GM21723 (cell line): Measurements from ENCODE around the gene KCMF1.

Source experiments
- ATAC-seq: cut with Tn5 transposase; IDR thresholded peaks from one replicate; pipeline ENCODE4 v1.9.1; 2021; ENCODE audit warnings: mild to moderate bottlenecking, moderate library complexity; ENCODE audit not compliant: unreplicated experiment

Gene KCMF1

GRCh38 chr2:85076618-85077274 lies 105.8 kb downstream of the KCMF1 start:
- ATAC-seq, result no peak

GRCh38 chr2:85077859-85078419 lies 107.0 kb downstream of the KCMF1 start:
- ATAC-seq, result no peak

GRCh38 chr2:85078536-85078935 lies 107.6 kb downstream of the KCMF1 start:
- no peak for ATAC-seq

DNA sequence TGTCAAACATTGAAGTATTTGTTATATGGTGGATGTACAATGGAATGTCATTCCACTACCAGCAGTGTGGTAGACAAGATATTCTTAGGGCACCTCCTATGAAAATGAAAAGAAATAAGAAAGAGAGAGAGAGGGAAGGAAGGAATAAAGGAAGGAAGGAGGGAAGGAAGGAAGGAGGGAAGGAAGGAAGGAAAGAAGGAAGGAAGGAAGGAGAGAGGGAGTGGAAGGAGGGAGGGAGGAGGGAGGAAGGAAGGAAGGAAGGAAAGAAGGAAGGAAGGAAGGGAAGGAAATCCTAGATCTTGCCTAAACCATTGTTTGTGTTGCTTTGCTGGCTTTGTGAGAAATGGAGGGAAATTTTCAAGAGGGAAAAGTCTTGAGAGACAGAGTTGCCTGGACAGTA lies 112.1 kb downstream of the KCMF1 start:
- no peak for ATAC-seq

DNA sequence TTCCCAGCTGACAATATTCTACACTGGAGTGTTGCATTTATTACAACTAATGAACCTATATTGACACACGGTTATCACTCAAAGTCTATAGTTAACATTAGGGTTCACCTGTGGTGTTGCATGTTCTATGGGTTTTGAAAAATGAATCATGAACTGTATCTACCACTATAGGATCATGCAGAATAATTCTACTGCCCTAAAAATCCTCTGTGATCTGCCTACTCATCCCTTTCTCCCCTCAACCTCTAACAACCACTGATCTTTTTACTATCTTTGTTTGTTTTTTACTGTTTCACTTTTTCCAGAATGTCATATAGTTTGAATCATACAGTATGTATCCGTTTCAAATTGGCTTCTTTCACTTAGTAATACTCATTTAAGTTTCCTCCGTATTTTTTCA lies 114.6 kb downstream of the KCMF1 start:
- ATAC-seq, result no peak

- ATAC-seq, result no peak
Measured at GRCh38 chr2:85087541-85087940, 116.6 kb downstream of the KCMF1 start.

DNA sequence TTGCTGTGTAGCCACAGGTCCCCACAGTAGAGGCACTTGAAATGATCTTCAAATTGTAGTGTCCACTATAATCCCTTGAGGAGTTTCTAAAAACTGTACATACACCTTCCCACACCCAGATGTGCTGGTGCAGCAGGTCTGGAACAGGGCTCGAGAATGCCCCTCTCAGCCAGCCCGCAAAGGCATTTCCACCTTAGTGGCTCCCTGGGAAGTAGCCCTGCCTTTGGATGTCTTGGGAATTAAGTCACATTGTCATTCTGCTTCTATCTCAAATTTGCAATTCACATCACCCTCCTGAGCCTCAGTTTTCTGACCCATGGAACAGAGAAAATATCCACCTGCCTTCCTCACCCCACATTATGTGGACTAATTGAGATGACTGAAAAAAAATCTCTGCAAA lies 118.0 kb downstream of the KCMF1 start:
- no peak for ATAC-seq

DNA sequence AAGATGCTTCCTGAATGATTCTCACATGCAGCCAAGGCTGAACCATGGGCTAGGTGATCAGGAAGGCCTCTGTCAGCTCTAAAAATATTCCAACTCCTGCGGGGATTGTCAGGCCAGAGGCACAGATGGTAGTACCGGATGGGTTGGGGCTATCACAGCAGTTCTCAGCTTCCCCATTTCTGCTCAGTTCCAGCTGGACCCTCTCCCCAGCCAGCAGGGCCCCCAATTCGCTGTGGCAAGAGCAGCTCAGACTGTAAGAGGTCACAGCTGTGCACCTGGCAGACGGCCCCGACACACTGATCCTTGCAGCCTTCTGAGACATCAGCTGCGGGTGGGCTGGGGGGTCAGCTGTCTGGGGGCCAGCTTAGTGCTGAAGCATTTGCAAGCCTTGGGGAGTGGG lies 118.6 kb downstream of the KCMF1 start:
- no peak for ATAC-seq

GRCh38 chr2:85091838-85092237 lies 120.9 kb downstream of the KCMF1 start:
- ATAC-seq, result no peak

DNA sequence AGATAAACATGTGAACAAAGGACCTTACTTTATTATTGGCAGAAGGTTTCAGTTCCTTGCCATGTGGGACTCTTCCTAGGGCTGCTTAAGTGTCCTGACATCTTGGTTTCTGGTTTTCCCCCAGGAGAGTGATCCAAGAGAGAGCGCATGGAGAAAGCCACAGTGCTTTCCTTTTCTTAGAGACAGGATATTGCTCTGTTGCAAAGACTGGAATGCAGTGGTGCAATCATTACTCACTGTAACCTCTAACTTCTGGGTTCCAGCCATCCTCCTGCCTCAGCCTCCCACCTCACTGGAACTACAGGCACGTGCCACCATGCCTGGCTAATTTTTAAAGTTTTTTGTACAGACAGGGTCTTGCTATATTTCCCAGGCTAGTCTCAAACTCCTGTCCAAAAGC lies 124.1 kb downstream of the KCMF1 start:
- ATAC-seq, result no peak

- ATAC-seq, result no peak
Measured at GRCh38 chr2:85096616-85097015, 125.7 kb downstream of the KCMF1 start.

DNA sequence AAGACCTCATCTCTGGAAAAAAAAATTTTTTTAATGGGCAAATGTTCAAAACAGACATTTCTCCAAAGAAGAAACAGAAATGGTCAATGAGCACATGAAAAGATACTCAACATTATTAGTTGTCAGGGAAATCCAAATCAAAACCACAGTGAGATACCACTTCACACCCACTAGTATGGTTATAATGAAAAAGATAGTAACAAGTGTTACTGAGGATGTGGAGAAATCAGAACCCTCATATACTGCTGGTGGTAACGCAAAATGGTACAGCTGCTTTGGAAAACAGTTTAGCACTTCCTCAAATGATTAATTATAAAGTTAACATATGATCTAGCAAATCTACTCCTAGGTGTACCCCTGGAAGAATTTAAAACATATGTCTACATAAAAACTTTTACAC lies 133.3 kb downstream of the KCMF1 start:
- no peak for ATAC-seq

GRCh38 chr2:85106489-85107180 lies 135.7 kb downstream of the KCMF1 start:
- no peak for ATAC-seq
